Endothelial cell of umbilical vein (primary cell): ENCODE data around the gene B4GALT6.

Experiments
- CTCF ChIP-seq, 2 donors: IDR thresholded peaks; 1 replicate in 1 of 2; 2 replicates in 1 of 2; pipeline ENCODE4 v1.5.1; 2011; ENCODE audit warnings: low read length in 2 of 2, mild to moderate bottlenecking in 2 of 2, moderate library complexity in 2 of 2, control low read depth in 1 of 2, inconsistent platforms in 1 of 2, low read depth in 1 of 2; ENCODE audit not compliant: insufficient read depth in 1 of 2; ENCODE audit errors: extremely low read depth in 1 of 2
- POLR2AphosphoS5 ChIP-seq: IDR thresholded peaks from 2 replicates; pipeline ENCODE4 v1.6.1; 2012; ENCODE audit warnings: low read depth, mild to moderate bottlenecking, control low read depth, low read length, moderate library complexity; ENCODE audit not compliant: insufficient read depth

GRCh38 chr18:31592506-31593157 lies 91.7 kb downstream of the B4GALT6 start:
- TF ChIP-seq POLR2AphosphoS5 (no peak), CTCF (IDR thresholded peaks at IDR 0.05; ENCODE audit: extremely low read depth in 1 of 2, insufficient read depth in 1 of 2, low read depth in 1 of 2, low read length in 2 of 2) (no peak)
